ENCODE results near the gene CRK. TPM values are rescaled to one million over a fixed set of nuclear protein-coding genes. Genes with fewer than 3 reads are reported as not detected.

Gene CRK
- total and polyA plus RNA-seq, 8 donors, result 51.0 to 84.0 (median 58.2) TPM

DNA sequence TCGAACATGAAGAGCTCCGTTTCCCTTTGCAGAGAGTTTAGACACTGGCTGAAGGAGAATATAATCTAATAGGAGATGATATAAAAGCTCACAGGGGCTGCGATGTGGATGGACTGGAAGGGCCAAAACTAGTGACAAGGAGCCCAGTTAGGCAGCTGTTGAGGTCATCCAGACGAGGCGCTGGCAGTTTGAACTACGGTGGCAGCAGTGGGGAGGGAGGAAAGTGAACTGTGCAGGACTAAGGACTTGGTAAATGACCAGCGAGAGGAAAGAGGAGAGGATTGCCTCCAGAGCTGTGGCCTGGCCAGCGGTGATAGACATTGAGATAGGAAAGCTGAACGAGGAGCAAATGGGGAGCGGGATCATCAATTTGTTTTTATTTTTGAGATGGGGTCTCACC lies 41.4 kb downstream of the CRK start:
- DNase-seq, result no peak
- Histone ChIP-seq H3K27me3 (no peaks in the 10 kb centered on the region), H3K9me3 (no peaks in the 10 kb centered on the region), H3K4me1 (peaks cover 7 to 13% of the 10 kb centered on the region in 2 donors), H3K36me3 (peaks cover 0 to 38% of the 10 kb centered on the region in 2 donors), H3K27ac (no peak overlapping the region), H3K4me3 (no peak overlapping the region)
- TF ChIP-seq, protein P1, sequence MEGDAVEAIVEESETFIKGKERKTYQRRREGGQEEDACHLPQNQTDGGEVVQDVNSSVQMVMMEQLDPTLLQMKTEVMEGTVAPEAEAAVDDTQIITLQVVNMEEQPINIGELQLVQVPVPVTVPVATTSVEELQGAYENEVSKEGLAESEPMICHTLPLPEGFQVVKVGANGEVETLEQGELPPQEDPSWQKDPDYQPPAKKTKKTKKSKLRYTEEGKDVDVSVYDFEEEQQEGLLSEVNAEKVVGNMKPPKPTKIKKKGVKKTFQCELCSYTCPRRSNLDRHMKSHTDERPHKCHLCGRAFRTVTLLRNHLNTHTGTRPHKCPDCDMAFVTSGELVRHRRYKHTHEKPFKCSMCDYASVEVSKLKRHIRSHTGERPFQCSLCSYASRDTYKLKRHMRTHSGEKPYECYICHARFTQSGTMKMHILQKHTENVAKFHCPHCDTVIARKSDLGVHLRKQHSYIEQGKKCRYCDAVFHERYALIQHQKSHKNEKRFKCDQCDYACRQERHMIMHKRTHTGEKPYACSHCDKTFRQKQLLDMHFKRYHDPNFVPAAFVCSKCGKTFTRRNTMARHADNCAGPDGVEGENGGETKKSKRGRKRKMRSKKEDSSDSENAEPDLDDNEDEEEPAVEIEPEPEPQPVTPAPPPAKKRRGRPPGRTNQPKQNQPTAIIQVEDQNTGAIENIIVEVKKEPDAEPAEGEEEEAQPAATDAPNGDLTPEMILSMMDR (IDR thresholded peaks at IDR 0.05), result no peak
- intact Hi-C loops (cut with DNase I), result no loop called here
- ATAC-seq, result no peak

DNA sequence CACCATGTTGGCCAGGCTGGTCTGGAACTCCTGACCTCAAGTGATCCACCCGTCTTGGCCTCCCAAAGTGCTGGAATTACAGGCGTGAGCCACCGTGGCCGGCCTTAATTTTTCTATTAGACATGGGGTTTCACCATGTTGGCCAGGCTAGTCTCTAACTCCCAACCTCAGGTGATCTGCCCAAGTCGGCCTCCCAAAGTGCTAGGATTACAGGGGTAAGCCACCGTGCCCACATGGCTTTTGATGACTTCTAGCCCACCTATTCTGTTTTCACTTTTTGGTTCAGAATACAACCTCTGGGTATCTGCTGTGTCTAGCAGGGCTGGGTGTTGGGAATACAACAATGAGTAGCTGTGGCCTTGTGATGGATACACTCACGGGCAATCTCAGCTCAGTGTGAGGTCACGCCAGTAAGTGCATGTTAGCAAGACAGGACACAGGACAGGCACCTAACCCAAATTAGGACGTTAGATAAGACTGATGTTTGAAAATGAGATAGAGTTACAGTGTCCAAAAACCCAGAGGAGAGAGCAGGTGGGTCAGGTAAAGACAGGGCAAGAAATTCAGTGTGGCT lies 41.9 kb downstream of the CRK start:
- intact Hi-C loops (cut with DNase I), result no loop called here
- TF ChIP-seq, protein P1 (IDR thresholded peaks at IDR 0.05), result no peak
- DNase-seq, result no peak
- no peak overlapping the region for H3K27ac ChIP-seq
- no peak for ATAC-seq
- peaks cover 0 to 34% of the 10 kb centered on the region in 2 donors for H3K36me3 ChIP-seq
- H3K27me3 ChIP-seq, result no peaks in the 10 kb centered on the region
- H3K4me1 ChIP-seq, result peaks cover 7 to 13% of the 10 kb centered on the region in 2 donors
- no peak overlapping the region for H3K4me3 ChIP-seq
- no peaks in the 10 kb centered on the region for H3K9me3 ChIP-seq

DNA sequence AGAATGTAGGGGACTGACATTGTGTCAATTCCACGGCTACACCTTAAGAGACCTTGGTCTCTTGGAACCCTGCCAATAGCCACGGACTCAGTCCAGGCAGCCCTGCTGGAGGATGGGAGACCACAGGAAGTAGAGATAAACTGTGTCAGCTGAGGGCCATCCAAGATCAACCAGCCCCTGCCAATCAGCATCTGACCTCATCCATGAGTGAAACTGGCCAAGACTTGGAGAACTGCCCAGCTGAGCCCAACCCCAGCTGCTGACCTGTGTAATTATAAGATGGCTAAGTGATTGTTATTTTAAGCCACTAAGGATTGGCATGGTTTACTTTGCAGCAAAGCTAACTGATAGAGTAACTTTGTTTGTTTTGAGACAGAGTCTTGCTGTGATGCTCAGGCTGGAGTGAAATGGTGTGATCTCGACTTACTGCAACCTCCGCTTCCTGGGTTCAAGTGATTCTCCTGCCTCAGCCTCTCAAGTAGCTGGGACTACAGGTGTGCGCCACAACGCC lies 42.7 kb downstream of the CRK start:
- TF ChIP-seq, protein P1 (IDR thresholded peaks at IDR 0.05), result no peak
- peak in 1 of 4 donors; percentile 76 for DNase-seq
- peak overlapping the region in 1 of 2 donors; percentile 39 for H3K27ac ChIP-seq
- peaks cover 7 to 13% of the 10 kb centered on the region in 2 donors for H3K4me1 ChIP-seq
- H3K9me3 ChIP-seq, result no peaks in the 10 kb centered on the region
- peaks cover 0 to 28% of the 10 kb centered on the region in 2 donors for H3K36me3 ChIP-seq
- H3K4me3 ChIP-seq, result no peak overlapping the region
- ATAC-seq, result peak; percentile 90
- intact Hi-C loops (cut with DNase I), result no loop called here
- H3K27me3 ChIP-seq, result no peaks in the 10 kb centered on the region

- ATAC-seq (peak; percentile 74), DNase-seq (peak in 1 of 4 donors; percentile 51)
- Histone ChIP-seq H3K27me3 (no peaks in the 10 kb centered on the region), H3K27ac (peak overlapping the region in 1 of 2 donors; percentile 39), H3K4me3 (no peak overlapping the region), H3K36me3 (peaks cover 0 to 19% of the 10 kb centered on the region in 2 donors), H3K9me3 (no peaks in the 10 kb centered on the region), H3K4me1 (peaks cover 7 to 13% of the 10 kb centered on the region in 2 donors)
- intact Hi-C loops (cut with DNase I), result no loop called here
- TF ChIP-seq, protein P1 (IDR thresholded peaks at IDR 0.05), result no peak
These were observed 43.6 kb downstream of the CRK start for GRCh38 chr17:1412185-1413110.

DNA sequence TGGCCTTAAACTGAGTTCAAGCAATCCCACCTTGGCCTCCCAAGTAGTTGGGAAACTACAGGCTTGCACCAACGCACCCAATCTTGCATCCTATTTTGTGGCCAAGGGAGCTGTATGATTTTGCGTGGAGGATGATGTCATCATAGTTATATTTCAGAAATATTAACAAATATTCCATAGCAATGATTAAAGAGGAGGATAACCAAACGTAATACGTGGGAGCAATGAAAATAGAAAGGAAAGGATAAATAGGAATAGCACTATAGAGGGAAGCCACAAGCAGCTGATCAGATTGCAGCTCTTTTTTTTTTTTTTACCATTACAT lies 53.8 kb downstream of the CRK start:
- ATAC-seq, result no peak
- H3K4me3 ChIP-seq, result no peak overlapping the region
- H3K9me3 ChIP-seq, result no peaks in the 10 kb centered on the region
- DNase-seq, result no peak
- H3K27me3 ChIP-seq, result no peaks in the 10 kb centered on the region
- no peak overlapping the region for H3K27ac ChIP-seq
- TF ChIP-seq, protein P1 (IDR thresholded peaks at IDR 0.05), result no peak
- intact Hi-C loops (cut with DNase I), result no loop called here
- peaks cover 9 to 39% of the 10 kb centered on the region in 2 donors for H3K4me1 ChIP-seq
- H3K36me3 ChIP-seq, result no peaks in the 10 kb centered on the region
